HFF-Myc (cell line): ENCODE results near the gene AFF1.
"Not testable (repeated sequence)": the region's sequence is repeated elsewhere in the genome, so short reads cannot be mapped to it uniquely, and the experiment has no call there.

Experiments used
- DNase-seq: peaks from one replicate; pipeline ENCODE4 v3.0.0-alpha.2; 2011; ENCODE audit warnings: low read depth; ENCODE audit errors: extremely low read depth
- H3K4me3 ChIP-seq: replicated peaks from 2 replicates; pipeline ENCODE4 v1.5.1; 2011; ENCODE audit warnings: low read depth, mild to moderate bottlenecking, control low read depth, low read length
- CTCF ChIP-seq: IDR thresholded peaks from 2 replicates; pipeline ENCODE4 v1.5.1; 2012; ENCODE audit warnings: mild to moderate bottlenecking, low read depth, low read length, control low read depth; ENCODE audit errors: missing control alignments

AFF1 gene

GRCh38 chr4:87067124-87067885, 132.5 kb downstream of the AFF1 start:
- TF ChIP-seq CTCF = no peak
- no peak overlapping the region for H3K4me3 ChIP-seq
- DNase-seq = no peak

GRCh38 chr4:87068583-87069021, 133.8 kb downstream of the AFF1 start:
- DNase-seq = no peak
- H3K4me3 ChIP-seq = no peak overlapping the region
- no peak for TF ChIP-seq CTCF

GRCh38 chr4:87069037-87069742, 134.4 kb downstream of the AFF1 start:
- no peak overlapping the region for H3K4me3 ChIP-seq

GRCh38 chr4:87071401-87071800, 136.6 kb downstream of the AFF1 start:
- DNase-seq = no peak
- TF ChIP-seq CTCF = no peak
- no peak overlapping the region for H3K4me3 ChIP-seq

More at GRCh38 chr4:87069037-87069742, 134.4 kb downstream of the AFF1 start:
- DNase-seq = no peak
- no peak for TF ChIP-seq CTCF

- DNase-seq, H3K4me3 ChIP-seq: not testable (repeated sequence)
These were observed 137.7 kb downstream of the AFF1 start for GRCh38 chr4:87072545-87072944.

- no peak for TF ChIP-seq CTCF
- DNase-seq = no peak
These were observed 138.6 kb downstream of the AFF1 start for GRCh38 chr4:87073199-87074120.

More at GRCh38 chr4:87073199-87074120, 138.6 kb downstream of the AFF1 start:
- no peak overlapping the region for H3K4me3 ChIP-seq
